Measurements from ENCODE around the gene FAM210A. TPM values are rescaled to one million over a fixed set of nuclear protein-coding genes. Genes with fewer than 3 reads are reported as not detected.
A peak's percentile ranks its signal among the peaks of the same experiment; 100 is the strongest.
"Not testable (repeated sequence)": the region's sequence is repeated elsewhere in the genome, so short reads cannot be mapped to it uniquely, and the experiment has no call there.

The FAM210A gene, protein sequence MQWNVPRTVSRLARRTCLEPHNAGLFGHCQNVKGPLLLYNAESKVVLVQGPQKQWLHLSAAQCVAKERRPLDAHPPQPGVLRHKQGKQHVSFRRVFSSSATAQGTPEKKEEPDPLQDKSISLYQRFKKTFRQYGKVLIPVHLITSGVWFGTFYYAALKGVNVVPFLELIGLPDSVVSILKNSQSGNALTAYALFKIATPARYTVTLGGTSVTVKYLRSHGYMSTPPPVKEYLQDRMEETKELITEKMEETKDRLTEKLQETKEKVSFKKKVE
- 10 to 100 TPM; 30.9 to 31.9 TPM for total RNA-seq

DNA sequence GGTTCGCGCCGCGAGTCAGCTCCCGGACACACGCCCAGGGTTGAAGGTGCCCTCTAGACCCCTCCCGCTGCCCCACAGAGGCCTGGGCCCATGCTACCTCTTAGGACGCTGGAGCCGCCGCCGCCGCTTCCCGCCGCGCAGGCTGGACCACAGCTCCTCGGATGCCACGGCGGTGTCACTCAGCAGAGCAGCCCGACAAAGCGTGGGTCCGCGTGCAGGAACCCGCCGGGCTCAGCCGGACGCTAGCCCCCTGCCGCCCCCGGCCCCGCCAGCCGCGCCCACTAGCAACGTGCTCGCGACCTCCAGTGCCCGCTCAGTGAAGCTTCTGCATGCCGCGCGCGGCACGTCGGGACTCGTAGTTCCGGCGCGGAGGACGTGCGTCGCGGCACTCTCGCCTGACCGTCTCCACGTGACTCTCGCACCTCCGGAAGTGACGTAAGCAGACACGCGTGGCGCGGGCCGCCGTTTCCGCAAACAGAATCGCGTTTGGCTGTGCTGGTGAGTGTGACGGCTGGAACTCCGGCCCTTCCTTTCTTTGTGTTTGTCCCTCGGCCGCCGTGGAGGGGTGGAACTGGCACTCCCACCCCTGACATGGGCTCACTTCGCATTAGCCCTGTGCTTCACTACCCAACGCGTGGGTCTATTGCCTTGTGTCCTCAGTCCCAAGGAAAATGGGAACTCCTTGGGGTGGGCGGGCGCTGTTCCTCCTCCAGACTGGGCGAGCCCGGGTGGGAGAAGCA, at the start of gene FAM210A, which contains the start of gene RNMT:
Gene FAM210A, minus strand, starts transcription at position 327 of the 740 bp plus-strand sequence. CDS start 44,481 bp downstream, outside the sequence.
Gene RNMT, plus strand, starts transcription at position 442 of the 740 bp plus-strand sequence. CDS start 4,845 bp downstream, outside the sequence.
- Mint-ChIP-seq H3K4me3 (peak within 1 kb of the TSS; percentile 93), H3K4me1 (ENCODE audit: low read depth in 2 of 2) (peaks cover 22 to 28% of the 10 kb centered on the region in 2 donors), H3K9me3 (no peaks in the 10 kb centered on the region), H3K27ac (peak within 1 kb of the TSS; percentile 64 to 91), H3K27me3 (no peaks in the 10 kb centered on the region), H3K36me3 (peaks cover 7% of the 10 kb centered on the region)
- peak; percentile 96 for DNase-seq (ENCODE audit: low spot score)
- peak; percentile 96 to 98 for ATAC-seq

DNA sequence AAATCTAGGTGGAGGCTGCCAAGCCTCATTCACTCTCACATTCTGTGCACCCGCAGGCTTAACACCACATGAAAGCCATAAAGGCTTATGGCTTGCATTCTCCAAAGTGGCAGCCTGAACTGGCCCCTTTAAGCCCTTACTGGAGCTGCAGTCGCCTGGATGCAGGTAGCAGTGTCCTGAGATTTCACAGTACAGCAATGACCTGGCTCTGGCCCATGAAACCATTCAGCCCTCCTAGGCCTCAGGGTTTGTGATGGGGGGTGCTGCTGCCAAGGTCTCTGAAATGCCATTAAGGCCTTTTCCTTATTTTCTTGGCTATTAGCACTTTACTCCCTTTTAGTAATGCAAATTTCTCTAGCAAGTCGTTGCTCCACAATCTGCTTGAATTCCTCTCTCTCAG, 48.7 kb upstream of the FAM210A start:
- Mint-ChIP-seq H3K27me3 (peaks cover 7 to 13% of the 10 kb centered on the region in 2 donors), H3K9me3 (no peaks in the 10 kb centered on the region), H3K4me3 (no peak overlapping the region), H3K27ac (no peak overlapping the region), H3K4me1 (ENCODE audit: low read depth in 2 of 2) (no peaks in the 10 kb centered on the region), H3K36me3 (peaks cover 6% of the 10 kb centered on the region)
- no peak for DNase-seq (ENCODE audit: low spot score)
- ATAC-seq, result no peak

DNA sequence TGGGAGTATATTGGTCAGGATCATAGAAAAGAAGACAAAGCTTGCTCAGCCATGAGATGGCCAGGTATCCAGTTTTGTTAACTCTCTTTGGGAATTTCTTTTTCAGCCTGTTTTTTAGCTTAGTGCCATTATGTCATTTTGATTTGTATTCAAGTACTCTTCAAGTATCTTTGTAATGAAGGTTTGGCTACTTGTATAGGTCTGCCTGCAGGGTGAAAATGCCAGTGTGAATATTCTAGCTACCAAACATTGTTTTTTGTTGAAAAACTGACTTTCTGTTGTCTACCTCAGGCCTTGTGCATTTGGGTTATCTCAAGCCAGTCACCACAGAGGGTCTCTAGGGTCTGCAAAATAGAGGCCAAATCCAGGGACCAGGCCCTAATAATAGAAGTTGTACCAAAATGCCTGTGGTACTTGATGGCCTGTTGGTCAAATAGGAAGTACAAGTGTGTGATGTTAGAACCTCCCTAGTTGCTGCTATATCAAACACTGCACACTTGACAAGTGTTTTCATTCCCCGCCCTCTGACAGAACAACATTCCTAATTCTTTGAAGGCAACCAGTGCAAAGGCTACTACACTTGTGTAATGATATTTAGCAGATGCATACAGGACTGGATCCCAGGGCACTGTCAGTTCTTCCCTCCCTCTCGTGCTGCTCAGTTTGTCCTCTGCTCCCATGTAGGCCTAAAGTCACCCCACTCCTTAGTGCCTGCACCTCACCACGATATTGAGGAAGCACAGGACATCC, 36.5 kb upstream of the FAM210A start:
- Mint-ChIP-seq H3K9me3 (peaks cover 22% of the 10 kb centered on the region), H3K4me1 (ENCODE audit: low read depth in 2 of 2) (peaks cover 0 to 4% of the 10 kb centered on the region in 2 donors), H3K27ac (no peak overlapping the region), H3K36me3 (peaks cover 33% of the 10 kb centered on the region), H3K27me3 (no peaks in the 10 kb centered on the region), H3K4me3 (no peak overlapping the region)
- DNase-seq (ENCODE audit: low spot score) (no peak), ATAC-seq (no peak)

DNA sequence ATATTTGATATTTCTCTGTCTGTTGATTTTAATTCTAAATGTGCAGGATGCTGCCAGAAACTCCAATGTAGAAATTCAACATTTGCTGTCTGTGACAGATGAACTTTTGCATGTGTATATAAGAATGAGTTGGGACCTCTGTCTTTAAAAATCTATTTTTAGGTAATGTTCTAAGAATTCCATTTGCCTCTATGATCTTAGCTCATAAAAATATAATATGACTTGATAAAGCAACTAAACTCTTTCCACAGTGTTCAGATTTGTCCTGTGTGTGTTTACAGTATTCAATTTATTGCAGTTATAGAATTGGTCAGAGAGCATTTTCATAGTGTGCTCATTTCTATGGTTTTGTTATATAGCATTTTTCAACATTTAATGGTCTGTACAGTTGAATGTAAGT, 33.7 kb upstream of the FAM210A start:
- Mint-ChIP-seq H3K4me1 (ENCODE audit: low read depth in 2 of 2) (peaks cover 0 to 4% of the 10 kb centered on the region in 2 donors), H3K4me3 (no peak overlapping the region), H3K36me3 (peaks cover 40% of the 10 kb centered on the region), H3K27me3 (no peaks in the 10 kb centered on the region), H3K27ac (no peak overlapping the region), H3K9me3 (peaks cover 6% of the 10 kb centered on the region)
- ATAC-seq (no peak), DNase-seq (ENCODE audit: low spot score) (no peak)

DNA sequence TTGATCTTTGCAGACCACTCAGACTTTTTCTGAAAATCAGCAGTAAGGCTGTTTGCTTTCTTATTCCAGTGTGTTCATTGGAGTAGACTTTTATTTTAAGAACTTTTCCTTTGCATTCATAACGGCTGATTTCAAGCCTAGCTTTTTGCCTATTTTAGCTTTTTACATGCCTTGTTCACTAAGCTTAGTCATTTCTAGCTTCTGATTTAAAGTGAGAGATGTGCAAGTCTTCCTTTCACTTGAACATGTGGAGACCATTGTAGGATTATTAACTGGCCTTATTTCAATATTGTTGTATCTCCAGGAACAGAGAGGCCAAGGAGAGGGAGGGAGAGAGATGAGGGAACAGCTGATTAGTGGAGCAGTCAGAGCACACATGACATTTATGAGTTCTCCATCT, 32.3 kb upstream of the FAM210A start:
- H3K4me1 Mint-ChIP-seq (ENCODE audit: low read depth in 2 of 2), result peaks cover 0 to 4% of the 10 kb centered on the region in 2 donors
- no peaks in the 10 kb centered on the region for H3K27me3 Mint-ChIP-seq
- no peaks in the 10 kb centered on the region for H3K9me3 Mint-ChIP-seq
- DNase-seq (ENCODE audit: low spot score) (no peak), ATAC-seq (no peak)
- no peak overlapping the region for H3K4me3 Mint-ChIP-seq
- H3K36me3 Mint-ChIP-seq, result peaks cover 41% of the 10 kb centered on the region
- H3K27ac Mint-ChIP-seq, result no peak overlapping the region

DNA sequence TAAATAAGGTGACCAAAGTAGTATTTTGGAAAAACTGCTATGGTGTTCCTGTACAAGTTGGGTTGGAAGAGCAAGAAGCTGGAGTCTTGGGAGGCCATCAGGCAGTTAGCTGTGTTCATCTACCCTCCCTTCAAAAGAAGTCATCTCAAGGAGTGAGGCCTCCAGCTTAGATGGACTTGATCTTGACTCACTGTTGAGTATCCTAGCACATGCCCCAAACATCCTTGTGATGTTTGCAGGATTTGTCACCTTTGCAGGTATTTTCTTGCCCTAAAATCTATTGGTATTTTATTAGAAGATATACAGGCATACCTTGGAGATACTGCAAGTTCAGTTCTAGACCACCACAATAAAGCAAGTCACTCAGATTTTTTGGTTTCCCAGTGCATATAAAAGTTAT, 30.3 kb upstream of the FAM210A start:
- H3K4me1 Mint-ChIP-seq (ENCODE audit: low read depth in 2 of 2), result no peaks in the 10 kb centered on the region
- no peak overlapping the region for H3K27ac Mint-ChIP-seq
- ATAC-seq, result no peak
- H3K27me3 Mint-ChIP-seq, result no peaks in the 10 kb centered on the region
- H3K4me3 Mint-ChIP-seq, result no peak overlapping the region
- no peak for DNase-seq (ENCODE audit: low spot score)
- H3K36me3 Mint-ChIP-seq, result peaks cover 29% of the 10 kb centered on the region
- H3K9me3 Mint-ChIP-seq, result no peaks in the 10 kb centered on the region

DNA sequence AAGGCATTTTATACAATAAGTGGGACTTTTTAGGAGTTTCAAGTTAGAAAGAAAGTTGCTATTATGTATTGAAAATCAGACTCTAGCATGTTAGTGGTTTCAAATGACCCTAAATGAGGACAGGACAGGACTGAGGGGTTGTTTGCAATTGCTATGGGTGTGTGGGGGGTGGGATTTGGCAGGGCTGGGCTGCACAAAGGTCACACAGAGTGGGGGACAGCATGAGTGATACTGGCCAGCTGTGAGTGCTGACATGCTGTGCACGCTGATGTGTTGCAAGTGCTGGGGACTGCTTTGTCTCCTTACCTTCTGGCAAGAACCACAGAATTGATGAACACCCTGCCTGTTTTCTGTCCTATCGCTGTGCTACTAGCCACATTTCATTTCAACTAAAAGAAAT, 29.9 kb upstream of the FAM210A start:
- no peak overlapping the region for H3K27ac Mint-ChIP-seq
- peaks cover 0 to 2% of the 10 kb centered on the region in 2 donors for H3K4me1 Mint-ChIP-seq (ENCODE audit: low read depth in 2 of 2)

DNA sequence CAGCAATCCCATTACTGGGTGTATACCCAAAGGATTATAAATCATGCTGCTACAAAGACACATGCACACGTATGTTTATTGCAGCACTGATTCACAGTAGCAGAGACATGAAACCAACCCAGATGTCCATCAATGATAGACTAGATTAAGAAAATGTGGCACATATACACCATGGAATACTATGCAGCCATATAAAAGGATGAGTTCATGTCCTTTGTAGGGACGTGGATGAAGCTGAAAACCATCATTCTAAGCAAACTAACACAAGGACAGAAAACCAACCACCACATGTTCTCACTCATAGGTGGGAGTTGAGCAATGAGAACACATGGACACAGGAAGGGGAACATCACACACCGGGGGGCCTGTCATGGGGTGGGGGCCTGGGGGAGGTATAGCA, 25.2 kb upstream of the FAM210A start:
- not testable (repeated sequence) for H3K27me3 Mint-ChIP-seq; H3K27ac Mint-ChIP-seq; H3K4me3 Mint-ChIP-seq; H3K4me1 Mint-ChIP-seq (ENCODE audit: low read depth in 2 of 2); H3K9me3 Mint-ChIP-seq; DNase-seq (ENCODE audit: low spot score); ATAC-seq
- H3K36me3 Mint-ChIP-seq, result peaks cover 41% of the 10 kb centered on the region

More for the DNA sequence above, 29.9 kb upstream of the FAM210A start:
- Mint-ChIP-seq H3K9me3 (no peaks in the 10 kb centered on the region), H3K4me3 (no peak overlapping the region), H3K27me3 (no peaks in the 10 kb centered on the region), H3K36me3 (peaks cover 33% of the 10 kb centered on the region)
- no peak for ATAC-seq
- DNase-seq (ENCODE audit: low spot score), result no peak

DNA sequence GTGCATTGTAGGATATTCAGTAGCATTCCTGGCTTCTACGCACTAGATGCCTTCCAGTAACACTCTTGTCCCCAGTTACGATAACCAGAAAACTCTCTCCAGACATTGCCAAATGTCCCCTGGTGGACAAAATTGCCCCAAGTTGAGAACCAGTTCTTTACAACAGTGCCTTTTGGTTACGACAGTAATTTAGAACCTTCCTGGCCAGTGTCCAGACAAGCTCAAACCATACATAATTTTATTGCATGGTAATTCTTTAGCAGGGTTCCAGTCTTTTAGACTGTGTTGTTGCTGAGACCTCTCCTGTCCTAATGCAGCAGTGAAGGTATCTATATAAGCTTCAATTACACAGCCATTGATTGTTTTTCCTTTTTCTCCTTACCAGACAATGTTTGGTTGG, 20.3 kb upstream of the FAM210A start:
- Mint-ChIP-seq H3K9me3 (no peaks in the 10 kb centered on the region), H3K36me3 (peaks cover 39% of the 10 kb centered on the region), H3K4me1 (ENCODE audit: low read depth in 2 of 2) (peaks cover 0 to 7% of the 10 kb centered on the region in 2 donors), H3K4me3 (no peak overlapping the region), H3K27ac (no peak overlapping the region), H3K27me3 (no peaks in the 10 kb centered on the region)
- no peak for ATAC-seq
- DNase-seq (ENCODE audit: low spot score), result no peak

DNA sequence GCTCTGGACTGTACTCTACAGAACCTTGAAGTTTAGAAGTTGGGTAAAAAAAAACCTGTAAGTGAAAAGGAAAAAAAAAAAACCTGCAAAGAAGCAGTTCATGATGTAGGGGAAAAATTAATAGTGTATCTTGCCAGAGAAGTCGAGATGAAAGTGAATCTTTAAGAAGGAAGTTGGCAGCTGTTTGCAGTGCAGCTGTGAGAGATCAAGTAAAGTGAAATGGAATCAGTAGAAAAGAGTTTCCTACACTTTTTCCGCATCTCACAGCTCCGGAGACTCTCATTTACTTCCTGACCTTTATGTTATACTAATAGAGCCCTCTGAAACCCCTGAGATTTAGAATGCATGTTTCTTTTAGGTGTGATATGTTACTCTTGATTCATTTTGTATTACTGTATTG, 19.3 kb upstream of the FAM210A start:
- no peaks in the 10 kb centered on the region for H3K27me3 Mint-ChIP-seq
- no peaks in the 10 kb centered on the region for H3K9me3 Mint-ChIP-seq
- no peak overlapping the region for H3K27ac Mint-ChIP-seq
- peaks cover 0 to 3% of the 10 kb centered on the region in 2 donors for H3K4me1 Mint-ChIP-seq (ENCODE audit: low read depth in 2 of 2)
- ATAC-seq (no peak), DNase-seq (ENCODE audit: low spot score) (no peak)
- H3K36me3 Mint-ChIP-seq, result peaks cover 34% of the 10 kb centered on the region
- no peak overlapping the region for H3K4me3 Mint-ChIP-seq

DNA sequence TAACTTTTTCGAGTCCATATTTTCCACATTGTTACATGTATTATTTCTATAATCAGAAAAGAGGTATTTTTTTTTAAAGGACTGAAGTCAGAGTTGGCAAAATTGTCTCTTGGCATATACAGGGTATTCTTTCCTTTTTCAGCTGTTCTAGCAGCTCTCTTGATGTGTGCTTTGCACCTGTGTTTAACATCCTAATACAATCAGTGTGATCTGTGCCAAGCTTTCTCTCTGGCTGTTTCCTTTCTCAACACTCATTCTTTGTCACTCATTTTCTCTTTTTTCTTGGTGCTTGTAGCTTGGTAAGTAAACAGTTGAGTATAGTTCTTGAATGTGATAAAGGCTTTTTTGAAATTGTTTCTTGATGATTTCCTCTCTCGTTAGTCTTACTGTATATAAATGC, 9.3 kb upstream of the FAM210A start:
- no peaks in the 10 kb centered on the region for H3K27me3 Mint-ChIP-seq
- H3K4me1 Mint-ChIP-seq (ENCODE audit: low read depth in 2 of 2), result peaks cover 0 to 6% of the 10 kb centered on the region in 2 donors
- H3K36me3 Mint-ChIP-seq, result peaks cover 21% of the 10 kb centered on the region
- no peak overlapping the region for H3K4me3 Mint-ChIP-seq
- DNase-seq (ENCODE audit: low spot score) (no peak), ATAC-seq (no peak)
- no peaks in the 10 kb centered on the region for H3K9me3 Mint-ChIP-seq
- no peak overlapping the region for H3K27ac Mint-ChIP-seq

DNA sequence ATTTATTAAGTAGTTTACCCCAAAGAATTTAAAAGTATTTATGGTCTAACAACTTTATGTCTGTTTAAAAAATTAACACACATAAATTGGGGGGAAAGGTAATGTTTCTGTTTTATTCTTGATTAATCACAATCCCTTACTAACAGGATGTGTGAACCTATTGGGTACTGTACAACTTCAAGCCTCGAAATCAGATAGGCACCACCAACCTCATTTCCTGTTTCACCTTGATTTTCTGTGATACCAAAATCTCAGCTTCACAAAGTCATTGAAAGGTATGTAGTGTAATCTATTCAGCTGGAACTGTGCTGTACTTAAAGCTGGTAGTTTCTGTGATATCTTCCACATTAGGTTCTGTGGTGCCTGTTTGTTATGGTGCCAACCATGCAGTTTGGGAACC, 4.1 kb upstream of the FAM210A start:
- H3K27ac Mint-ChIP-seq, result no peak overlapping the region
- peaks cover 19% of the 10 kb centered on the region for H3K36me3 Mint-ChIP-seq
- peaks cover 15 to 20% of the 10 kb centered on the region in 2 donors for H3K4me1 Mint-ChIP-seq (ENCODE audit: low read depth in 2 of 2)
- no peaks in the 10 kb centered on the region for H3K27me3 Mint-ChIP-seq
- H3K9me3 Mint-ChIP-seq, result no peaks in the 10 kb centered on the region
- DNase-seq (ENCODE audit: low spot score), result no peak
- no peak for ATAC-seq
- no peak overlapping the region for H3K4me3 Mint-ChIP-seq

DNA sequence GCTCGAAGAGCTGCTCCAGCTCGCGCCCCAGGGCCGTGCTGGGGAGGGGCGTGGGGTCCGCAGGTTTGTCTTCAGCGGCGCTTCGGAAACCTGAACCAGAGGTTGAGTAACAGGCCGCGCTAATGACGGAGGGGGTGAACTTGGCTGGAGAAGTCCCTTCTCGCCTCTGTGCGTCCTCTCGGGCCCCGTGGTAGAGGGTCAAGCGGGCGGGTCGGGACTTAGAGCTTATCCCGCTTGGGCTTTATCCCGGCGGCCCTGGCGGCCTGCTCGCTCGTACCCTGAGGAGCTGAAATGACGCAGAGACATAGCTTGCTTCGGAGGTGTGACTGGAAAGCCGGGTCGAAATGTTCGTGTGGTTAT, 594 bp upstream of the FAM210A start:
- peak; percentile 39 to 44 for ATAC-seq
- peaks cover 24 to 27% of the 10 kb centered on the region in 2 donors for H3K4me1 Mint-ChIP-seq (ENCODE audit: low read depth in 2 of 2)
- H3K27me3 Mint-ChIP-seq, result no peaks in the 10 kb centered on the region

More for the DNA sequence above, 594 bp upstream of the FAM210A start:
- Mint-ChIP-seq H3K27ac (peak overlapping the region; percentile 64 to 91), H3K36me3 (peaks cover 10% of the 10 kb centered on the region), H3K4me3 (peak overlapping the region; percentile 93), H3K9me3 (no peaks in the 10 kb centered on the region)
- DNase-seq (ENCODE audit: low spot score), result peak; percentile 65
